Stimulated activated CD4-positive, alpha-beta T cell treated with anti-CD3 and anti-CD28 coated beads, Interleukin-1b, Interleukin-23, amount 100 ng/mL, for 24 hours (primary cell): ENCODE data around the gene C5orf22.
"Not testable (repeated sequence)": the region's sequence is repeated elsewhere in the genome, so short reads cannot be mapped to it uniquely, and the experiment has no call there.

Experiments used
- DNase-seq, 4 experiments: peaks; one replicate each; pipeline ENCODE4 v3.0.0-alpha.2; 2020; ENCODE audit warnings: low read depth in 4 of 4, low spot score in 1 of 4

Gene C5orf22

DNA sequence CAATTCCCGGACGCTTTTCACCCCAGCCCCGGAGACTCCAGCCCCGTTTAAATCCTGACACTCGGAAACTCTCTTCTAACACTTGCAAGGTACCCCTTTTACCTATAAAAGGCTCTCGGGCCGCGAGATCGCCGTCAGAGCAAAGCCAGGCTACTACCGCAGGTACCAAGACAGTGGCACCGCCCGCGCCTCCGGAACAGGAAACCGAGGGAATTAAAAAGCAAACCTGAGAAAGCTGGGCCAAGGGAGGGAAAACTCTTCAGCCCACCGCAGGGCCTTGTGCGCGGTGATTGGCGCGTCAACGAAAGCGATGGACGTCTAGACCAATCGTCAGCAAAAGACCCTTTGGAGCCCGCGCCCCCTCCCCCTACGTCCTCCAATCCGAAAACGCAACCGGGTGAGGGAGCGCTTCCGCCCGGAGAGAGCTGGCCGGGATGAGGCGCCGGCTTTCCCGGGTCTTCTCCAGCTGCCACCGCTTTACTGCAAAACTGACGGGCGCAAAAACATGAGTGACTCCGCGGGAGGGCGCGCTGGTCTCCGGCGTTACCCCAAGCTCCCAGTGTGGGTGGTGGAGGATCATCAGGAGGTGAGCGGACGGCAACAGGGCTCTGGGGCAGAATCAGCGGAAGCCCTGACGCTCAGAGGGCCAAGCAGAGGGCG is at the start of gene C5orf22, which contains the start of gene DROSHA:
Gene C5orf22, plus strand, starts transcription at position 414 of the 660 bp plus-strand sequence. Its CDS starts 92 bp downstream, at position 506.
Gene DROSHA, minus strand, starts transcription at position 206 of the 660 bp plus-strand sequence. CDS start 3,034 bp downstream, outside the sequence.
- DNase-seq, result peak; percentile 80 to 92 (median 86)

DNA sequence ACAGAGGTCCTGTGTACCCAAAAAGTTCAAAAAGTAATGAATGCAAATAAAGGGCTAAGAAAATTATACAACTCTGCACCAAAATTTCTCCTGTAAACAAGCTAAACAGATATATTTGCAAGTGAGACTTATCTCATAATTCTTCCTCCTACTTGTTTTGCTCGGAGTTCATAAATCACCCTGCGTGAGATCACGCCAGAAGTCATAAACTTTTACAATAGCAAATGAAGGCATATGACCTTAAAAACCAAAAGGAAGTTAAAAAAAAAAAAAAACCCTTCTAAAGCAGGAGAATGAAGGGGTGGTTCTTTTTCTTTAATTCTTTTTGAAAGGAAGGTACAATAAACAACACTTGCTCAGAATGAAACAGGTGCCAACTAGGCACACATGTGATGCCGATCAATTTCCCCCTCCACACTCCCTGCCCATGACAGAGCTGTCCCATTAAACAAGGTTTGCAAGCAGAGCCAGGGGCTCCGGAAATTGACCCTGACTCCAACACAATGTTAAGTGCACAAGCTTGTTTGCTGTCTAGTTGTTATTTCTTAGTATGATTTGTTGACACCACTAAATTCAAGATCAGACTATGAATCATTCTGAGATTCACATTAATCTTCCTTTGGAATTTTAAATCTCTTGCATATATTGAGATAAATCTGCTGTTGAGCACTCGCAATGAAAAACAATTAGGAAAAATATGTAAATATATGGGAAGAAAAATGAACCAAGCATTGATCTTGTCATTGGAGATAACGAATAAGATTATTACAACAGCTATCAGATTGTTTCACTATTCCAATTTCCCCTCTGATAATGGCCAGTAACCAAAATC is 46.5 kb upstream of the C5orf22 start:
- no peak for DNase-seq

DNA sequence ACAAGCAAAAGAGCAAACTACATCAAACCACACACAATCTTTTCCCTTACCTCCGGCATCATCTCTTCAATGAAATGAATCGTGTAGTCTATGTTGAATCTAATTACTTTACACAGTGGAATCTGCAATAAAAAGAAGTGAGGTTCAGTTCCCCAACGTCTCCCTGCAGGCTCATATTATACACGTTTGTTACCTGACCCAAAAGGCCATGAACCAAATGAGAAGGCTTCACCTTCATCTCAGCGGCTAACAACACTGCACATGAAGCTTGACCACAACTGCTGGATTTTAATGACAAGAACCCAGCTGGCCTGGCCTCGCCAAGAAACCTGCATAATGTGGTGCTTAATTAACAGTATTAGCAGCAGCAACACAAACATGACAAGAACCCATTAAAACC is 45.7 kb upstream of the C5orf22 start:
- no peak for DNase-seq

DNA sequence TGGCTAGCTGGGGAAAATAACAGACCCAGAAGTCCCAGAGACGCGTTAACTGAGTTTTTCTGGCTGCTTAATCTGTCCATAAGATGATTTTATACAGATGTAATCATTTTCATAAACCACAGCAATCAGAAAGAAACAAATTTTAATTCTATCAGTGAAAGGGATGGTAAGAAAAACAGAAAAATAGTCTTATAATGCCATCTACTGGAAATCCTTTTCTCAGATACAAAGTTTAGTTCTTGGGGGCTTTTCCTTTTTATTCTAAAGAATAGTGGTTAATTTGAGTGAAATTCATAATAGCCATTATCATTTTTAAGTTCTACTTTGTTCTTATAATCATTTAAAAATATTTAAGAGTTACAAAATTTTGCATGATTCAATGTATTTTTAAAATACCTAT is 44.6 kb upstream of the C5orf22 start:
- no peak for DNase-seq

DNA sequence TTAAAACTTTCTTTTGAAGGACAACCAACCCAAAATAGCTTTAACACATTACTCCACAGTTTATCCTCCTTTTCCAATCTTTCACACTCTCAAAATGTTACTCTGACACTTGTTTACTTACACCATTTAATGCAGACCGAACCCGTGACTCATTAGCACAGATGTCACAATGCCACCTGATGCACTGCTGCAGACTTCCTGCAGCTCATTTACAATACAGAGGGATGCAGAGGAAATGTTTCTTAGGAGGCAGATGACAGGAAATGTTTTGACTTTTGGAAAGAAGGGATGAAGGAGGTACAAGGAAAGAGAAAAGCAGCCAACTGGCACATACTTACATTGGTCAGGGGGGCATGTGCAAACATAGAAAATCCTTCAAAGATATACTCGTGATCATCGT is 39.2 kb upstream of the C5orf22 start:
- no peak for DNase-seq

DNA sequence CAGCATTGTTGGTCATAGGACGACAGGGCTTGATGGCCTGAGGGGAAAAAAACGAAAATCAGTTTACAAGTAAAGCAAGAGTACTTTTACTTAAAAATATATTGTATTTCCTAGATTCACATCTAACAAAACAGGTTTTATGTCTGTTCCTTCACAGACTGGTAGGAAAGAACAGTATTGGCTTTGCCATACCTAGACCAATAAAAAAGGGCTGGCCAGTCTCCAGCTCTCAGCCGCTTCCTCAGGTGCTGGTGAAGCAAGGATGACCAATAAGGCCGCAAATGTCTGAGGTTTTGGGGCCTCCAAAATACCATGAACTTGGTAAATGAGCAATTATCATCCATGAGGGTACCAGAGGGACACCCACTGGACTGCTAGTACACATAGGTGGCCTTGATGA is 36.8 kb upstream of the C5orf22 start:
- no peak for DNase-seq

DNA sequence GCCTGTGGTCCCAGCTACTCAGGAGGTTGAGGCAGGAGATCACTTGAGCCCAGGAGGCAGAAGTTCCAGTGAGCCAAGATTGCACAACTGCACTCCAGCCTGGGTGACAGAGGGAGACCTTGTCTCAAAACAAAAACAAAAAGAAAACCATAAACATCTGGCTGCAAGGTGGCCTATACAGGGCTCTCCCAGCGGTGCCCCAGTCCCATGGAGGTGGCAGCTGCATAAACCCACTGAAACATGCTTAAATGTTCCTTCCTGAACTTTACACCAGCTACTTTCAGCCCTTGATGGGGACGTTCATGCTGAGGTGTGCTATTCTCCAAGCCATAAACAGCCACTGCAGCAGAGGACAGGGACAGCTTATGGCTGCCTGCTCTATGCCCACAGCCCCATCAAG is 35.8 kb upstream of the C5orf22 start:
- DNase-seq, result no peak

DNA sequence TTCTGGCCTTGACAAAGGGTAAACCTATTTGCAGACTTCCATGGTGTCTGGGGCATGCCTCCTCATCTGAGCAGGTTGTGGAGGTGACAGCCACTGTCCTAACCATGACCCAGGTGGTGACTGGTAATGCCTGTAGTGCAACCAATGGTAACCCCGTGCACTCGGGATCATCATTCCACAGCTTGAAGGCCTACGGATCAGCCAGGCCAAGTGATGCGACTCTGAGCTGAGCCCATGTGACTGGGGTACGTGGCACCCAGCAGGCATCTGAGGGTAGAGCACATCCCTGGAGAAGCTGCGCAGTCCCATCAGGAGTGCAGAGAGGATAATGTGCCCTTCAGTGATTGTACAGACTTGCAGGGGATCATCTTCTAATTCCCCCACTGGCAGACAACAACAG is 35.2 kb upstream of the C5orf22 start:
- no peak for DNase-seq

DNA sequence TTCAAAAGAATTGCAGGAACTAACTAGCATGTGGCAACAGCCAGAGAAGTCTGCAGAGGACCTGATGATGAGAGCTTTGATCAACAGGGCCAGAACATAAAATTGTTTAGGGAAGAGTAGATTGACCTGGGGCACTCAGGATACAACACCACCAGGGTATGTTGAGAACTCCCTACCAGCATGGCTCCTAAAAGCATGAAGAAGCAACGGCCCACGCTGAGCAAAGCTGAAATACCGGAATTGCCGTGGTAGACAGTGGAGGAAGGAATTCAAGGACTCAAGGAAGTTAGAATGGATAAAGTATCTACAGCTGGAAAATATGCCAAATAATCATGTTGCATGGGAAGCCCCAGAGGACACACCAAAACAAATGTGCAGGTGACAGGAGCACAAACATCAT is 31.8 kb upstream of the C5orf22 start:
- no peak for DNase-seq

DNA sequence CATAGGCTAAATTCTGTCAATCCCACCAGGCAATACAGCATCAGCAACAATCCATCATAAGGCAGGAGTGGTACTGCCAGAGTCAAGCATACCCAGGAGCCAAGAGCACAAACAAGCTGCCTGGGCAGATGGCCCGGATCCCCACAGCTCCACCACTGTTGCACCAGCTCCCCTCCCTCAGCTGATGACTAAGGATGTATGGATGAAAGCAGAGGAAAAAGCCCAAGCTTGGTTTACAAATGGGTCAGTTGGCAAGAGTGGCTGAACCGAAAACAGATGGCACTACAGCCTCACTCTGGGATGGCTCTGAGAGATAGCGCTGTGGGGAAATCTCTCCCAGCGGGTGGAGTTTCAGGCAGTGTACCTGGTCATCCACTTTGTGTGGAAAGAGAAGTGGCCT is 29.6 kb upstream of the C5orf22 start:
- DNase-seq, result no peak

DNA sequence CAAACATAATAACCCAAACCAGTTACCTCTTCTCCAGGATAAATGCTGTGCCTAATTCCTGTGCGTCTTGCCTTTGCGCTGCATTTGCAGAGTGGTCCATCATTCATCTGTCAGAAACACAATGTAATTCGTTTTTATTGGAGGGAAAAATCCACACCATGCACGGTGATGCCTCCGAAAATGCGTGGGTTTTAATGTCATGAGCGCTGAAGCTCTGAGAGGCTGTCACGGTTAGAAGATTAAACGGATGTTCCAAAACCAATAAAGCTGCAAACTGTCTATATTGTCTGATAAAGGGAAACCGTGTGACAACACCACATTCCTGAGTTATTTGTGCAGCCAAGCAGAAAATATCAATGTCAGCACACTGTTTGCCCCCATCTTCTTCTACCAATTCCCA is 27.6 kb upstream of the C5orf22 start:
- DNase-seq, result no peak

DNA sequence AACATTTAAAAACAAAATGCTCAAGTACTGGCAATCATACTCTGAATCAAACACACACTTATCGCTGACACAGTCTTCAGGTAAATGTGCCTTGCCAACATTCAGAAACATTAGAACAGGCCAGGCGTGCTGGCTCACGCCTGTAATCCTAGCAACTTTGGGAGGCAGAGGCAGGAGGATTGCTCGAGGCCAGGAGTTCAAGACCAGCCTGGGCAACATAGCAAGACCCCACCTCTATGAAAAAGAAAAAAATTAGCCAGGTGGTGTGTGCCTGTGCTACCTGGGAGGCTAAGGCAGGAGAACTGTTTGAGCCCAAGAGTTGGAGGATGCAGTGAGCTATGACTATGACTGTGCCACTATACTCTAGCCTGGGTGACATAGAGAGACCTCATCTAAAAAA is 20.8 kb upstream of the C5orf22 start:
- no peak for DNase-seq

DNA sequence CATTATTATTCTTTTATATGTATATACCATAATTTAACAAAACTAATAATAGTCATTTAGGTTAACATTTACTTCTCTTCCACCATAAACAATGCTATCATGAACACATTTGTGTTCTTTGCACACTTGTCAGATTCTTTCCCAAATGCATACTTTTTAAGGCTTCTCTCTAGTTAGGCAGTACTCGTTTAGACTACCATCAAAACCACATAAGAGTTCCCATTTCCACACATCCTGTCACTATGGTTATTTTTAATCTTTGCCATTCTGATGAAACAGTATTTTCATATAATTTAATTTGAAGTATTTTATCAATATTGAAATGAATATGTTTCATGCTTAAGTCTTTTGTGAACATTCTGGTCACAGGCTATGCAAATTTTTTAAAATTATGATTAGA is 15.3 kb upstream of the C5orf22 start:
- no peak for DNase-seq

DNA sequence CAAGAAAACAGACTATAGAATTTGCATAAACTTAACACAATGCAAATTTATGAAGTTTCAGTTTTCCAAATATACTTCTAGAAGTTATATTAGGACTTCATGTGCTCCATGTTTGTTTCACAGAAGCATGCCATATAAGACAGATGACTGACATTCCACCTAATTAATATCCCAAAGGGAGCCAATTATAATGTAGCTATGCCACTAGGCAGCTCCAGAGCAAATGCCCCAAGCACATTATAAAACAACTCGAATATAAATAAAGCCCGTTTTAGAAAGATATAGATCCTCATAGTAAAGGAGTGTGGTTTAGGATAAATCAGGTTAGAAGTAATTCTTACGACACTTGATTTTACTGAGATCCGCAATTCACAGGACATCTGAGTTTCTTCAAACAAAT is 9.1 kb upstream of the C5orf22 start:
- DNase-seq, result no peak

DNA sequence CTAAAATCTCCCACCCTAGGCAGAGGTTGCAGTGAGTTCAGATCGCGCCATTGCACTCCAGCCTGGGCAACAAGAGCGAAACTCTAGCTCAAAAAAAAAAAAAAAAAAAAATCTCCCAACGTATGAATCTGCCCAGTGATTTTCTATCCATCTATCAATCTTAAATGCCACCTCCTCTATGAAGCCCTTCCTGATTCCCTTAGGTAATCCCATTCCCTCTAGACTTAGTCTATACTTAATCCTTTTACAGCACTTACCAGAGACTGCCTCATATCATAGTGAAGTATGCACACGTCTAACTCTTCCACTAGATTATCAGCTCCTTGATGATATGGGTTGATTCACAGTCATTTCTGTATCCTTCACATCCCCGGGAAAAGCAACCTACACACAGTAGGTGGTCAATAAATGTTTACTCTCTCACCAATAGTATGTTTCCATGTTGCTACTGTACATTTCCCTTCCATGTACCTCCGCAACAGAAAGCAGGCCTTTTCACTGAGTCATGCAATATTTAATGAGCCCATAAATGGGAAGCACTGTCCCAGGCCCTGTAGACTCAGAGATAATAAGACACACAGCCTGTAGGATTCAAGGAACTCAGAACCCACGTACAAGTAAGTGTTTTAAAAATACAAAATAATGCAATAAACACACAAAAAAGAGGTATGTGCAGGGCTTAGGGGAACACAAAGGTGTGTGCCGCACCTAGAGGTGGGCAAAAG is 1.4 kb upstream of the C5orf22 start:
- DNase-seq, result no peak

DNA sequence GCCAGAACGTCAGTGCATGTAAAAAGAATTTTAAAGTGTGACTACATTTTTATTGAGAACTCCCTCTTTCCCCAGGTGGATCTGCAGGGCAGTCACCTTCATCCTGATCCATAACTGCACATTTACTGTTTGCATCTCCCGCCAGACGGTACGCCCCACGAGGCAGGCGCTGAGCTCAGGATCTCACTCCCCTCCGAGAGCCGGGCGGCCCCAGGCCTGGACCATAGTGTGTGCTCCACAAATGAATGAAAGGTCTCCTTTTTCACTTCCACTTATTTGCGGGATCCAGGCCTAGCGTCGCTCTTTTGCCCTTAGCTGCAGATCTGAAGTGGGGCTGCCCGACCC is 586 bp upstream of the C5orf22 start:
- peak in 2 of 4 experiments; percentile 0 to 18 for DNase-seq

DNA sequence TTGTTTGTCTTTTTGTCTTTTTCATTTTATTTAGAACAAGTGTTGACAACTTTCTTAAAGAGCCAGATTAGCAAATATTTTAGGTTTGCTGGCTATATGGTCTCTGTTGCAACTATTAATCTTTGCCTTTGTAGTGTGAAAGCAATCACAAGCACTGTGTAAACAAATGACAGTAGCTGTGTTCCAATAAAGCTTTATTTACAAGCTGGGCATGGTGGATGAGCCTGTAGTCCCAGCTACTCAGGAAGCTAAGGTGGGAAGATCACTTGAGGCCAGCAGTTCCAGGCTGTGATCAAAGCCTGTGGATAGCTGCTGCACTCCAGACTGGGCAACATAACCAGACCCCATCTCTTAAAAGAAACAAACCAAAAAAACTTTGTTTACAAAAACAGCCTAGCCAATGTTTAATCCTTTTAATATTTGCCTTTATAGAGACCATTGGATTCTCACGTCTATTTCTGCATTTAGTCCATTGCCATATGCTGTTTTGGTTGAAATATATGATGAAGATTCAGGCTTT is 2.5 kb downstream of the C5orf22 start:
- no peak for DNase-seq

DNA sequence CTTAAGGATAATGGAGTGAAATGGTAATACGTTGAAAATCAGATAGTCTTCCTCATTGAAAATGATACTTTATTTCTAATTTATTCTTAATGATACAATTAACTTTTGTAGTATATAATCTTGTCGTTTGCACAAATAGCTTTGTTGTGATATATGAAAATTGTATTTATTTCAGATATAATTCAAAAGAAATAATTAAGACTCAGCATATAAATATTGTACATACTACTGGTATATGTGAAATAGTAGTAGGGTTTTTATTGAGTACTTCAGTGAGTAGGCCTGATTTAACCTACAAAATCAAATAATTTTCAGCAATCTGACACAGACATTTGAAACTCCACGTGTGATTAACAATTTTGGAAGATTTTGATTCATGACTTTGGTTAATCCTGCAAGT is 4.8 kb downstream of the C5orf22 start:
- no peak for DNase-seq

DNA sequence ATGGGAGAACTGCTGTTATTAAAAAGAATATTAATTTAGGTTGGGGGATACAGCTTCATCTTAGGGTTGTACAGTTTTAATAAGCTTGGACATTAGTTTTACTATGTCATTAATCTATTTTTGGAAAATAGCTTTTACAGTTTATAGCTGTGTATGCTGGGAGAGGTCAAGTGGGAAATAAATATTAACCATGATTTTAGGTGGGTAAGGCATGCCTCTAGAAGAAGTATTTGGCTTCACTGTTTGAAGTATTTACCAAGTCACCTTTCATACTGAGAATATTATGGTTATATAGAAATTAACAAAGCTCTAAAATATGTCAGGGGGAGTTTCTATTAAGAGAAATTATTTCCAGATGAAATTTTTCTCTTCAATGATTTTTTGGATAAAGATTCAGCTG is 5.2 kb downstream of the C5orf22 start:
- no peak for DNase-seq

DNA sequence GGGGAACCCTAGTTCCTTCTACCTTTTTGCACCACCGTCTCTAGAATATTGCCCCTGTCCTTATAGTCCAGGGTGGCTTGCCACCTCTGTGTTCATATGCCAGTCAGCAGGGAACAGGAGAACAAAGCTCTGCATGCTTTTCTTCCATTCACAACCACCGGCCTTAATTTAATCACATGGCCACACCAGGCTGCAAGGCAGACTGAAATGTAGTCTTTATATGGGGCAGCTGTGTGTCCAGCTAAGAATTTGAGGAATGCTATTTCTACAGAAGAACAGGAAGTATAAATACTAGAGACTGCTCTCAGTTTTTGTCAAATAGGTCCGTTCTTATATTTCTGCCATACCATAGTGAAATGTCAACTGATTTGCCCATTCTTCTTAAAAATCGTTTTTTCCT is 5.8 kb downstream of the C5orf22 start:
- DNase-seq, result no peak

DNA sequence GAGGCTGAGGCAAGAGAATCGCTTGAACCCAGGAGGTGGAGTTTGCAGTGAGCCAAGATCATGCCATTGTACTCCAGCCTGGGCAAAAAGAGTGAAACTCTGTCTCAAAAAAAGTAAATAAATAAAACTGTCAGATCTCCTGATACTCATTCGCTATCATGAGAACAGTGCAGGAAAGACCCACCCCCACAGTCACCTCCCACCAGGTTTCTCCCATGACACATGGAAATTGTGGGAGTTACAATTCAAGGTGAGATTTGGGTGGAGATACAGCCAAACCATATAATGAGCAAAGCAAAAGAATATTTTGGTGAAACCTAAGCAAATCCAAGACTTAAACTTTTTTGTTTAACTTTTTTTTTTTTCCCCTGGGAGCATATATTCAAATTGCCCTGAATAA is 17.0 kb downstream of the C5orf22 start:
- DNase-seq, result not testable (repeated sequence)

DNA sequence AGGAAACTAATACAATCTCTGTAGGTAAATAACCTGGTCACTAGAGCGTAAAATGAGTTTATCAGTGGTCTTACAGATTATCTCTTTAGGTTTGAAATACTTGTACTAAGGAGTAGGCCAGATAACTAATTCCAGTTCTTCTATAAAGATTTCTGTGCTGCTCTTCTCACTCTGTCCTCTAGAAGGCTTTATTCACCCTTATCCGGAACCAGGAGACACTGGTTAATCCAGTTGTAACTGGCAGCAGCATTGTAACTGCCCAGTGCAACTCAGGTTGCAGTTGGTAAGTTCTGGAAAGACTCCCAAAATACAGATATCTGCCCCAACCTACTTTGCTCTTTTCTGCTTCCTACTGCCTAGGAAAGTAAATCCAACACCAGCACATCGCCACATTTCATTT is 19.8 kb downstream of the C5orf22 start:
- no peak for DNase-seq
